ENCODE results near the gene TMEM171. TPM values are rescaled to one million over a fixed set of nuclear protein-coding genes. Genes with fewer than 3 reads are reported as not detected.

Gene TMEM171
- not detected for total RNA-seq
- long read RNA-seq, result 0 reads

- no peak for DNase-seq (ENCODE audit: low spot score)
Observed at GRCh38 chr5:73120222-73121118, at the start of gene TMEM171. TMEM171 (plus strand) TSS chr5:73120575; CDS start chr5:73123374, 2,799 bp downstream.

GRCh38 chr5:73081093-73081492 is 39.3 kb upstream of the TMEM171 start:
- no peak for DNase-seq (ENCODE audit: low spot score)

GRCh38 chr5:73088026-73088425 is 32.3 kb upstream of the TMEM171 start:
- no peak for DNase-seq (ENCODE audit: low spot score)

GRCh38 chr5:73093943-73094342 is 26.4 kb upstream of the TMEM171 start:
- DNase-seq (ENCODE audit: low spot score), result no peak

- no peak for DNase-seq (ENCODE audit: low spot score)
Observed at GRCh38 chr5:73094415-73094814, 26.0 kb upstream of the TMEM171 start.

- no peak for DNase-seq (ENCODE audit: low spot score)
Observed at GRCh38 chr5:73095564-73096238, 24.7 kb upstream of the TMEM171 start.

- no peak for DNase-seq (ENCODE audit: low spot score)
Observed at GRCh38 chr5:73096239-73096575, 24.2 kb upstream of the TMEM171 start.

- no peak for DNase-seq (ENCODE audit: low spot score)
Observed at GRCh38 chr5:73097740-73098139, 22.6 kb upstream of the TMEM171 start.

GRCh38 chr5:73100109-73100508 is 20.3 kb upstream of the TMEM171 start:
- DNase-seq (ENCODE audit: low spot score), result no peak

GRCh38 chr5:73103870-73104299 is 16.5 kb upstream of the TMEM171 start:
- no peak for DNase-seq (ENCODE audit: low spot score)

- DNase-seq (ENCODE audit: low spot score), result no peak
Observed at GRCh38 chr5:73104326-73104725, 16.0 kb upstream of the TMEM171 start.

GRCh38 chr5:73106335-73106734 is 14.0 kb upstream of the TMEM171 start:
- DNase-seq (ENCODE audit: low spot score), result no peak

- no peak for DNase-seq (ENCODE audit: low spot score)
Observed at GRCh38 chr5:73110190-73110589, 10.2 kb upstream of the TMEM171 start.

- no peak for DNase-seq (ENCODE audit: low spot score)
Observed at GRCh38 chr5:73111536-73111935, 8.8 kb upstream of the TMEM171 start.

GRCh38 chr5:73112359-73112758 is 8.0 kb upstream of the TMEM171 start:
- no peak for DNase-seq (ENCODE audit: low spot score)

- no peak for DNase-seq (ENCODE audit: low spot score)
Observed at GRCh38 chr5:73114044-73114688, 6.2 kb upstream of the TMEM171 start.

- no peak for DNase-seq (ENCODE audit: low spot score)
Observed at GRCh38 chr5:73115399-73116051, 4.8 kb upstream of the TMEM171 start.

GRCh38 chr5:73116506-73116905 is 3.9 kb upstream of the TMEM171 start:
- no peak for DNase-seq (ENCODE audit: low spot score)

GRCh38 chr5:73117088-73117740 is 3.2 kb upstream of the TMEM171 start:
- DNase-seq (ENCODE audit: low spot score), result no peak

- no peak for DNase-seq (ENCODE audit: low spot score)
Observed at GRCh38 chr5:73118391-73118973, 1.9 kb upstream of the TMEM171 start.
